ENCODE results near the gene TBCK. TPM values are rescaled to one million over a fixed set of nuclear protein-coding genes. Genes with fewer than 3 reads are reported as not detected.

TBCK gene
- total and polyA plus RNA-seq, 2 donors (not counting 3 experiments of a cell fraction or from before 2014, with no cell fraction given), result 18.2 to 38.6 TPM

DNA sequence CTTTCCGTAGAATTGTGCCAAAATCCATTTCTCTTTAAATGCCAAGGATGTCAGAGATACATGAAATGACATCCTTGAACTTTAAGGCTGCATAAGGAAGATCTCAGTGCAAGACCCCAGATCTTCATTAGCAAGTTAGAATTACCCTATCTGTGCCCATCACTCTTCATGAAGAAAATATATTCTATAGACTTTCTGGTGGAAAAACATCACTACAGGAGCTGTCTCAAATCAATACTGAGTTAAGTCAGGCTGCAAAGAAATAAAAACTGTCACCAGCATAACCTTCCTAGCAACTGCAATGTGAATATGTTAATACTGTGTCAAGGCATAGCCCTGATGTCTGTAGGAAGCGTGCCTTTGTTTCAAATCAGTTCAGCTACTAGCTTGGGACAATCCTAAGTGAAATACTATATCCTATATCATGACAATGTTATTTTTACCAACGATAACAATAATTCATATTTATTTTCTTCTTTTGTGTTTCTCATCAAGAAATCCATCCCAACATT lies 173.3 kb downstream of the TBCK start:
- intact Hi-C loops (cut with micrococcal nuclease) (no loop called here), dilution Hi-C loops (cut with MboI; ENCODE audit: extremely low pct_ligation_motif_present, low sequenced_read_pairs) (no loop called here)
- no peaks in the 10 kb centered on the region for H3K79me2 ChIP-seq (ENCODE audit: control insufficient read depth, insufficient read depth, low read length)
- ChIA-PET POLR2A (no interaction called here), CTCF (no interaction called here)
- H3K36me3 ChIP-seq (ENCODE audit: control insufficient read depth in 2 of 2, extremely low read depth in 1 of 2, insufficient read depth in 2 of 2, low read length in 2 of 2), result no peaks in the 10 kb centered on the region
- BruUV-seq (replicated peaks), result no TSS peak
- H3K27ac ChIP-seq (ENCODE audit: insufficient read depth, low read depth, low read length), result no peak overlapping the region
- H3K27me3 ChIP-seq (ENCODE audit: control insufficient read depth in 2 of 2, insufficient read depth in 2 of 2, low read length in 2 of 2), result no peaks in the 10 kb centered on the region
- FAIRE-seq, result no peak
- no peak overlapping the region for H2AFZ ChIP-seq (ENCODE audit: low read depth, low read length)
- no peaks in the 10 kb centered on the region for H3K9me1 ChIP-seq (replicated peaks; ENCODE audit: control insufficient read depth, extremely low read depth, insufficient read depth, low read length)
- no peaks in the 10 kb centered on the region for H3K4me1 ChIP-seq (ENCODE audit: control insufficient read depth, extremely low read depth, insufficient read depth, low read length)
- H3K4me2 ChIP-seq (ENCODE audit: insufficient read depth, low read length), result no peak overlapping the region
- H3K9me3 ChIP-seq (replicated peaks; ENCODE audit: control insufficient read depth, insufficient read depth, low read length), result no peaks in the 10 kb centered on the region
- no peaks in the 10 kb centered on the region for H4K20me1 ChIP-seq (replicated peaks; ENCODE audit: control insufficient read depth, extremely low read depth, insufficient read depth, low read length)
- H3K9ac ChIP-seq (replicated peaks; ENCODE audit: extremely low read depth, insufficient read depth, low read length), result no peak overlapping the region
- H3K4me3 ChIP-seq (replicated peaks in 1 of 3; ENCODE audit: insufficient read depth in 1 of 3, low read depth in 1 of 3, low read length in 3 of 3), result no peak overlapping the region
- DNase-seq (ENCODE audit: low read depth, low spot score), result no peak
- no peak for TF ChIP-seq MYC (IDR thresholded peaks at IDR 0.05; ENCODE audit: low read depth, low read length)
- TF ChIP-seq FOS (IDR thresholded peaks at IDR 0.05; ENCODE audit: borderline replicate concordance, insufficient read depth, low read length), result no peak

DNA sequence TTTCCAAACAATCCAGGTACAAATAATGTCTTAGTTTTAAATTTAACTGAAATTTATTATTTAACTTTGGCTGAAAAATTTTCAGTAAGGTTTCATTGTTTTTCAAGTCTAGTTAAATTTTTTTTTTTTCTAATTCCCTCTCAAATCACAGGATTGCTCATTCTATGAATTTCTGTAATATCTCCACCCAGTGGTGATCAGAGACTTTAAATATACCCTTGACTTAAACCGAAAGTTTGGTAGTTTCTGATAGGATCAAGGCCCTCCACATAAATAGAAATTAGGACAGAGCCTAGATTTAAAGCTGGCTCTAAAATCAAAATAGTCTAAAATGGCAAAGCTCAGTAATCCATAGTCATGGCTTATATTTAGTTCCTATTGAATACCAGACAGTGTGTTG lies 175.4 kb downstream of the TBCK start:
- BruUV-seq (replicated peaks), result no TSS peak
- Histone ChIP-seq H3K27me3 (ENCODE audit: control insufficient read depth in 2 of 2, insufficient read depth in 2 of 2, low read length in 2 of 2) (no peaks in the 10 kb centered on the region), H3K9me3 (replicated peaks; ENCODE audit: control insufficient read depth, insufficient read depth, low read length) (no peaks in the 10 kb centered on the region), H3K79me2 (ENCODE audit: control insufficient read depth, insufficient read depth, low read length) (no peaks in the 10 kb centered on the region), H3K9ac (replicated peaks; ENCODE audit: extremely low read depth, insufficient read depth, low read length) (no peak overlapping the region), H3K4me1 (ENCODE audit: control insufficient read depth, extremely low read depth, insufficient read depth, low read length) (no peaks in the 10 kb centered on the region), H4K20me1 (replicated peaks; ENCODE audit: control insufficient read depth, extremely low read depth, insufficient read depth, low read length) (no peaks in the 10 kb centered on the region), H3K27ac (ENCODE audit: insufficient read depth, low read depth, low read length) (no peak overlapping the region), H3K36me3 (ENCODE audit: control insufficient read depth in 2 of 2, extremely low read depth in 1 of 2, insufficient read depth in 2 of 2, low read length in 2 of 2) (no peaks in the 10 kb centered on the region), H2AFZ (ENCODE audit: low read depth, low read length) (no peak overlapping the region), H3K9me1 (replicated peaks; ENCODE audit: control insufficient read depth, extremely low read depth, insufficient read depth, low read length) (no peaks in the 10 kb centered on the region), H3K4me2 (ENCODE audit: insufficient read depth, low read length) (no peak overlapping the region), H3K4me3 (replicated peaks in 1 of 3; ENCODE audit: insufficient read depth in 1 of 3, low read depth in 1 of 3, low read length in 3 of 3) (no peak overlapping the region)
- CTCF ChIA-PET, result interaction anchor here (0.6 to 1.2 kb wide), 3 partner anchors 10 to 425 kb away, joined by 3 to 4 read pairs (median 3); no protein-coding TSS in a partner anchor
- TF ChIP-seq POLR2AphosphoS5 (IDR thresholded peaks at IDR 0.05; ENCODE audit: insufficient read depth, low read depth, low read length) (no peak), GATA2 (IDR thresholded peaks at IDR 0.05; ENCODE audit: insufficient read depth, insufficient read length, low read depth, low read length) (no peak)
- TF ChIP-seq, protein P1, sequence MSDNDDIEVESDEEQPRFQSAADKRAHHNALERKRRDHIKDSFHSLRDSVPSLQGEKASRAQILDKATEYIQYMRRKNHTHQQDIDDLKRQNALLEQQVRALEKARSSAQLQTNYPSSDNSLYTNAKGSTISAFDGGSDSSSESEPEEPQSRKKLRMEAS (IDR thresholded peaks at IDR 0.05; ENCODE audit: insufficient read depth, insufficient read length), result no peak
- dilution Hi-C loops (cut with MboI; ENCODE audit: extremely low pct_ligation_motif_present, low sequenced_read_pairs) (no loop called here), intact Hi-C loops (cut with micrococcal nuclease) (no loop called here)
- DNase-seq (ENCODE audit: low read depth, low spot score), result no peak
- FAIRE-seq, result no peak
- POLR2A ChIA-PET, result no interaction called here
